ENCODE data around the gene MGAT4C.

- TF ChIP-seq MXI1 (IDR thresholded peaks at IDR 0.05; ENCODE audit: low read depth, low read length) (no peak), MAX (IDR thresholded peaks at IDR 0.05; ENCODE audit: low read depth) (no peak), TAF1 (IDR thresholded peaks at IDR 0.05; ENCODE audit: borderline replicate concordance, low read depth, low read length) (no peak), JUND (IDR thresholded peaks at IDR 0.05) (no peak), YY1 (IDR thresholded peaks at IDR 0.05; ENCODE audit: low read depth) (no peak), PBX3 (IDR thresholded peaks at IDR 0.05) (no peak), MEF2A (IDR thresholded peaks at IDR 0.05; ENCODE audit: borderline replicate concordance, low read depth) (no peak), EP300 (IDR thresholded peaks at IDR 0.05; ENCODE audit: borderline replicate concordance in 1 of 2, low read depth in 1 of 2, low read length in 1 of 2) (no peak), EZH2phosphoT487 (IDR thresholded peaks at IDR 0.05; ENCODE audit: borderline replicate concordance, low read depth) (no peak), NFIC (IDR thresholded peaks at IDR 0.05; ENCODE audit: borderline replicate concordance) (no peak), USF2 (IDR thresholded peaks at IDR 0.05; ENCODE audit: borderline replicate concordance, low read depth, low read length) (no peak), NRF1 (IDR thresholded peaks at IDR 0.05; ENCODE audit: low read depth, low read length) (no peak)
- TF ChIP-seq, protein P1, sequence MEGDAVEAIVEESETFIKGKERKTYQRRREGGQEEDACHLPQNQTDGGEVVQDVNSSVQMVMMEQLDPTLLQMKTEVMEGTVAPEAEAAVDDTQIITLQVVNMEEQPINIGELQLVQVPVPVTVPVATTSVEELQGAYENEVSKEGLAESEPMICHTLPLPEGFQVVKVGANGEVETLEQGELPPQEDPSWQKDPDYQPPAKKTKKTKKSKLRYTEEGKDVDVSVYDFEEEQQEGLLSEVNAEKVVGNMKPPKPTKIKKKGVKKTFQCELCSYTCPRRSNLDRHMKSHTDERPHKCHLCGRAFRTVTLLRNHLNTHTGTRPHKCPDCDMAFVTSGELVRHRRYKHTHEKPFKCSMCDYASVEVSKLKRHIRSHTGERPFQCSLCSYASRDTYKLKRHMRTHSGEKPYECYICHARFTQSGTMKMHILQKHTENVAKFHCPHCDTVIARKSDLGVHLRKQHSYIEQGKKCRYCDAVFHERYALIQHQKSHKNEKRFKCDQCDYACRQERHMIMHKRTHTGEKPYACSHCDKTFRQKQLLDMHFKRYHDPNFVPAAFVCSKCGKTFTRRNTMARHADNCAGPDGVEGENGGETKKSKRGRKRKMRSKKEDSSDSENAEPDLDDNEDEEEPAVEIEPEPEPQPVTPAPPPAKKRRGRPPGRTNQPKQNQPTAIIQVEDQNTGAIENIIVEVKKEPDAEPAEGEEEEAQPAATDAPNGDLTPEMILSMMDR (IDR thresholded peaks at IDR 0.05), result no peak
- TF ChIP-seq, protein P2, sequence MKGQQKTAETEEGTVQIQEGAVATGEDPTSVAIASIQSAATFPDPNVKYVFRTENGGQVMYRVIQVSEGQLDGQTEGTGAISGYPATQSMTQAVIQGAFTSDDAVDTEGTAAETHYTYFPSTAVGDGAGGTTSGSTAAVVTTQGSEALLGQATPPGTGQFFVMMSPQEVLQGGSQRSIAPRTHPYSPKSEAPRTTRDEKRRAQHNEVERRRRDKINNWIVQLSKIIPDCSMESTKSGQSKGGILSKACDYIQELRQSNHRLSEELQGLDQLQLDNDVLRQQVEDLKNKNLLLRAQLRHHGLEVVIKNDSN (IDR thresholded peaks at IDR 0.05; ENCODE audit: borderline replicate concordance, low read depth), result no peak
Observed at GRCh38 chr12:86052921-86053320, 203.3 kb downstream of the MGAT4C start.
